Fibroblast of pulmonary artery (primary cell): ENCODE results near the gene FOXD1.

Source experiments
- DNase-seq: peaks from one replicate; pipeline ENCODE4 v3.0.0-alpha.2; 2010; ENCODE audit warnings: low read depth
- H3K4me3 ChIP-seq: replicated peaks from 2 replicates; pipeline ENCODE4 v1.5.1; 2011; ENCODE audit warnings: low read depth, mild to moderate bottlenecking, control low read depth, low read length, moderate library complexity
- TF ChIP-seq, protein P1 (sequence below): IDR thresholded peaks from 2 replicates; pipeline ENCODE4 v1.5.1; 2011; ENCODE audit warnings: mild to moderate bottlenecking, control low read depth, low read length, inconsistent platforms; ENCODE audit errors: missing control alignments

The FOXD1 gene

DNA sequence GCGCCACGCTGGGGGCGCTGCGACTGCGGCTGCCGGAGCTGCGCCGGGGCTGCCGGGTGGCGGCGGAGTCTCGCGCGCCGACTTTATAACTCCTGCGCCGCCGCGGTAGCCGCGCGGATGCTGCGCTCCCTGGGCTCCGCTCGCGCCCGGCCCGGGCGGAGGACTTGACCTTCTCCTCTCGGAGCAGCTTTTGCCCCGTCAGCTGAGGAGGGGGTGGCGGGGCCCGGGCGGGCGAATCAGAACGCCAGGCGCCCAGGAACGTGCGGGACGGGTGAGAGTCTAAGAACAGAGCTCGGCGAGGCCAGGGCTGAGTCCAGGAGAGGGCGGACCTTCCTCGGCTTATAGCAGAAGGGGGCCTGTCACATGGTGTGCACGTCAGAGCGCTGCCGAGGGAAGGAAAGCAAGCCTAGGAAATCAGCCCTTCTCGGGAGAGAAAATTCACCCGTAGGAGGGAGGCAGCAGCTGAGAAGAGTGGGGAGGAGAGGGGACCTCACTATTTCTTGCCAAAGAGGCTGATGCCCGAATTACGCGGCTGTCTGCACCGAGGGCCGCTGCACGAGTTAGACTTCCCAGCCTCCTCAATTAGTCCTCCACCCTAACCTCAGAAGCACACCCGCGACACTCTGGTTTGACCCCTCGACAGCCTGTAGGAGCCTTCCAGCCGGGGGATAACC lies at the start of gene FOXD1:
Gene FOXD1 (minus strand): TSS at position 315 of the 674 bp plus-strand sequence. CDS start 415 bp downstream, outside the sequence.
- TF ChIP-seq, protein P1, sequence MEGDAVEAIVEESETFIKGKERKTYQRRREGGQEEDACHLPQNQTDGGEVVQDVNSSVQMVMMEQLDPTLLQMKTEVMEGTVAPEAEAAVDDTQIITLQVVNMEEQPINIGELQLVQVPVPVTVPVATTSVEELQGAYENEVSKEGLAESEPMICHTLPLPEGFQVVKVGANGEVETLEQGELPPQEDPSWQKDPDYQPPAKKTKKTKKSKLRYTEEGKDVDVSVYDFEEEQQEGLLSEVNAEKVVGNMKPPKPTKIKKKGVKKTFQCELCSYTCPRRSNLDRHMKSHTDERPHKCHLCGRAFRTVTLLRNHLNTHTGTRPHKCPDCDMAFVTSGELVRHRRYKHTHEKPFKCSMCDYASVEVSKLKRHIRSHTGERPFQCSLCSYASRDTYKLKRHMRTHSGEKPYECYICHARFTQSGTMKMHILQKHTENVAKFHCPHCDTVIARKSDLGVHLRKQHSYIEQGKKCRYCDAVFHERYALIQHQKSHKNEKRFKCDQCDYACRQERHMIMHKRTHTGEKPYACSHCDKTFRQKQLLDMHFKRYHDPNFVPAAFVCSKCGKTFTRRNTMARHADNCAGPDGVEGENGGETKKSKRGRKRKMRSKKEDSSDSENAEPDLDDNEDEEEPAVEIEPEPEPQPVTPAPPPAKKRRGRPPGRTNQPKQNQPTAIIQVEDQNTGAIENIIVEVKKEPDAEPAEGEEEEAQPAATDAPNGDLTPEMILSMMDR = no peak
- H3K4me3 ChIP-seq = peak within 1 kb of the TSS; percentile 62
- peak; percentile 90 for DNase-seq

DNA sequence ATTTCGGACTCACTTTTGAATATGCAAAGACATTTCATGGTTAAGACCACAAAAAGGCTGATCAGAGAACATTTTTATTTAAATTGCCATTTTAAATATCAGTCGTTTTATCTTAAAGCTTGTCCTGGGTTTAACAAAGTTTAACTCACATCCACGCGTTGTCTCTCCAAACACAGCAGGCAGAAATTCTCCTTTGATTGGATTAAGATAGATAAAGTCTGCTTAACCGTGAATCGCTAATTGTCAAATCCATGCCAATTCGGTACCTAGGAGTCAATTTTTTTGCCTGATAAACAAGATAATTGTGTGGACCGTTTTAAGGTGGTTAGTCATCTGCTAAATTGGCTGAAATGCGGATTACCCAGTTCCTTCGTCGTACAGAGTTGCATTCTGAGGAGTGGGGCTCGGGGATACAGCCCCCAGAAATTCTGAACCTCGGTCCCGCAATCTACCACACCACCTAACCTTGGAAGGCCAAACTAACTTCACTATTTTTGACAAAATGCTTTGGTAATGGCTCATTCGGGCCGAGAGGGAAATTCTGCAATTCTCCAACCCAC lies 49.0 kb upstream of the FOXD1 start:
- H3K4me3 ChIP-seq = peak overlapping the region; percentile 93
- TF ChIP-seq, protein P1 = no peak
- DNase-seq = no peak

DNA sequence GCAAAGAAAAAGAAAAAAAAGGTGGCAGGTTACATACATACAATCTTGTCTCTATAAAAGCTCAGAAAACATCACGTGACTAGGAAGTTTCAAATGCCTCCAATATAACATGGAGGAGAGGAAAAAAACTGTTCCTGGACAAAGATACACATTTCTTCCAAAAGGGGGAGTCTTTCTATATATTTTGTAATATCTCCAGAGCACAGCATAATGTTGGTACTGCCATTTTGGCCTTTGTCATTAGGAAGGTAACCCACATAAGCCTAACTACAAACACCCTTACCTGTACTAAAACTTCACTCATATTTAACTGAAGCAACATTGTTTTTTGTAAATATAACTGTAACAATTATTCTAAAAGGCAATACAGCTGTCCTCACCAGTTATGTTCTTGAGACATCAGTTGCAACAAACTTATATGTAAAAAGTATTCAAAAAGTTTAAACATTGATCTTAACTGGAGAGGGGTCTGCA lies 48.4 kb upstream of the FOXD1 start:
- DNase-seq = peak; percentile 75
- TF ChIP-seq, protein P1 = peak; percentile 40
- H3K4me3 ChIP-seq = peak overlapping the region; percentile 93

DNA sequence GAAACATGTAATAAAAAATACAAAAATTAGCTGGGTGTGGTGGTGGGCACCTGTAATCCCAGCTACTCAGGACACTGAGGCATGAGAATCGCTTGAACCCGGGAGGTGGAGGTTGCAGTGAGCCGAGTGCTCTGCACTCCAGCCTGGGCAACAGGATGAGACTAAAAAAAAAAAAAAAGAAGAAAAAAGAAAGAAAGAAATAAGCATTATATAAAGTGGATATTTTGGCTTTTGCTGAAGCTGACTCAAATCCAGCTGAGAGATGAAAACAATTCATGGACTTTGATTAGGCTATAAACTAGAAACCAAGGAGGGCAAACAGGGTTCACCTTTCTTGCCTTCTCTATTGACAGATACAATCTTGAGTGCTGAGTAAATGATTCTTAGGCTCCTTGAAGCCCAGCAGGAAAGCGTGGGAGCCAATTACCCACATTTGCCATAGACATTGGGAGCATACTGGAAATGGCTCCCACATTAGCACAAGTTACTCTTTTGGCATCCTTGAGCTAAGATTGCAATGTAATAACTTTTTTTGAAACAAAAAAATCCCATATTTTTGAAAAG lies 47.3 kb upstream of the FOXD1 start:
- H3K4me3 ChIP-seq = no peak overlapping the region
- TF ChIP-seq, protein P1 = no peak
- DNase-seq = no peak

DNA sequence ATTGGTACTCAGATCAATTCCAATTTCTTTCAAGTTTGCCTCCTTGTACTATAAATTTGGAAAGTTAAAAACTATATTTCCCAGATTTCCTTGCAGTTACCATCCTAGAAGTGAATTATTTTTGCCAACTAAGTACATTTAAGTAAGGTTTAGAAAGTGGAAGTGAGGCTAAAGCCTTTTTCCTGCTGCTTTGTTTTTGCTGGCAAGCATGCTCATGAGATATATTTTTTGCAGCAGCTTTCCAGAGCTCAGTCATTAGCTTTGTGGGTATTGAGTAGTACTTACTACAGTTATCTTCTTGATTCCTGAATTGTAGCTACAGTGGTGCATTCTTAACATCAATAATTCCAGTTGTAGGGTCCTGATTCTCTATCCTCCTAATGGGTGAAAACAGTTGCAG lies 46.1 kb upstream of the FOXD1 start:
- peak; percentile 1 for DNase-seq
- TF ChIP-seq, protein P1 = no peak
- no peak overlapping the region for H3K4me3 ChIP-seq

DNA sequence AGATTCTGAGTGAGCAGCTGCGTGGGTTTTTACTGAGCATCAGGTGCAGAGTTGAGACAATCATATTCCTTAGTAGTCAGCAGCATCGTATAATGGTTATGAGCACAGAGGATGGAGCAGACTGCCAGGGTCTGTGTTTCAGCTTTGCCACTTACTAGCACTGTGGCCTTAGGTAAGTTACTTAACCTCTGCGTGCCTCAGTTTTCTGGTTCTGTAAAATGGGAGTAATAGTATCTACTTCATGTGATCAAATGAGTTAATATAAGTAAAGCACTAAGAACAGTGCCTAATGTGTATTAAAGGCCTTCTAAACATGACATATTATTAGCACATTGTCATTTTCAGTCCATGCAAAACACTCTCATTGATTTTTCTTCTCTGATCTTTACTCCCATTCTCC lies 44.8 kb upstream of the FOXD1 start:
- no peak overlapping the region for H3K4me3 ChIP-seq
- TF ChIP-seq, protein P1 = no peak
- no peak for DNase-seq
